GM12875 (cell line): Measurements from ENCODE around the gene PCGF6.
"Not testable (repeated sequence)": the region's sequence is repeated elsewhere in the genome, so short reads cannot be mapped to it uniquely, and the experiment has no call there.

Source experiments
- H3K4me3 ChIP-seq: one replicate; pipeline ENCODE4 v1.5.1; 2011; ENCODE audit warnings: low read depth, low read length, control low read depth
- CTCF ChIP-seq: IDR thresholded peaks from 2 replicates; pipeline ENCODE4 v1.5.1; 2011; ENCODE audit warnings: low read depth, mild to moderate bottlenecking, control low read depth, inconsistent platforms, low read length, moderate library complexity, borderline replicate concordance; ENCODE audit not compliant: insufficient read depth

Gene PCGF6

GRCh38 chr10:103276896-103277712 lies 73.8 kb downstream of the PCGF6 start, which contains the start of gene INA:
INA (plus strand) TSS chr10:103277138; CDS start chr10:103277212, 74 bp downstream.
- no peak for TF ChIP-seq CTCF
- H3K4me3 ChIP-seq, result peak within 1 kb of the TSS; percentile 31

DNA sequence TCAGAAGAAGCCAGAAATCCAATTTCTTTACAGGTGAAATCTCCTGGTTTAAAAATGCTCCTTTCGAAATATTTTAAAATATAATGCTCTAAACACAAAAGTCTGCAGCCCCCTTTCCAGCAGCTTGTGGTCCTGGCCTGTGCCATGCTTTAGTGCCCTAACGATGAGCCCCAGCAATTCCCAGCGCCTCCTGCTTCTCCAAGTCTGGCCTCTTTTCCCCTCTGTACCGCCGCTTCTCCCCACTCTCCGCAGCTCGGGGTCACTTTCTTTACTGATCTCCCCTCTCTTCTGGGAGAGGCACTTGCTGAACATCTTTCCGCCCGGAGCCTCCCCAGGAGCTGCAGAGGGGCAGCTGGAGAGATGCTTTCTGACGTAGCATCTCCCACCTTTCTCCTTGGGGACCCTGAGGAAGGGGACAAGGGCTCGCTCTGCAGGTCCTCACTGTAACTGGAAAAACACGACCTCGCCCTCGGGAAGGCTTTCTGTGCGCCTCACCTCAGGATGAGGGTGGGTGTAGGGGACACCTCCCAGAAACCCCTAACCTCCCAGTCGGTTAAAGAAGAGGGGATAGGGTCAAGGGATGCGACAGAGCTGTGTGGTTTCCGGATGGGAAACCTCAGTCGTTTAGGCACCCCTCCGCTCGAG lies 74.6 kb downstream of the PCGF6 start:
- H3K4me3 ChIP-seq, result no peak overlapping the region

GRCh38 chr10:103273041-103273441 lies 77.9 kb downstream of the PCGF6 start:
- no peak overlapping the region for H3K4me3 ChIP-seq
- TF ChIP-seq CTCF, result no peak

More for the DNA sequence above, 74.6 kb downstream of the PCGF6 start:
- no peak for TF ChIP-seq CTCF

- H3K4me3 ChIP-seq, result no peak overlapping the region
- TF ChIP-seq CTCF, result no peak
Measured at GRCh38 chr10:103265717-103266329, 85.1 kb downstream of the PCGF6 start.

DNA sequence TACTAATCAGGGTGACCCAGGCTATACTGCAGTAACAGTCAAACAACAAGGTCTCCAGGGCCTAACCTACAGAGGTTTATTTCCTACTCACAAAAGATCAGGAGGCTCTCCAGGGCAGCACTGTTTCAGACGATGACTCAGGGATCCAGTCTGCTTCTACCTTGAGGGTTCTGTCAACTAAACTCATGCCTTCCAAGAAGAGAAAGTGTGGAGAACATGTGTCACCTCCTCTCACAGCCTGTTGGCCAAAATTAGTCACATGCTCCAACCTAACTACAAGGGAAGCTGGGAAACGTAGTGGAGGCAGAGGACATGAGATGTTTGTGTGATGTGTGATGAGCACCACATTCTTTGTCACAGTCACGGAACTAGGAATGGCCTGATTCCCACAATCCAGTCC lies 88.7 kb downstream of the PCGF6 start:
- TF ChIP-seq CTCF, result no peak
- no peak overlapping the region for H3K4me3 ChIP-seq

DNA sequence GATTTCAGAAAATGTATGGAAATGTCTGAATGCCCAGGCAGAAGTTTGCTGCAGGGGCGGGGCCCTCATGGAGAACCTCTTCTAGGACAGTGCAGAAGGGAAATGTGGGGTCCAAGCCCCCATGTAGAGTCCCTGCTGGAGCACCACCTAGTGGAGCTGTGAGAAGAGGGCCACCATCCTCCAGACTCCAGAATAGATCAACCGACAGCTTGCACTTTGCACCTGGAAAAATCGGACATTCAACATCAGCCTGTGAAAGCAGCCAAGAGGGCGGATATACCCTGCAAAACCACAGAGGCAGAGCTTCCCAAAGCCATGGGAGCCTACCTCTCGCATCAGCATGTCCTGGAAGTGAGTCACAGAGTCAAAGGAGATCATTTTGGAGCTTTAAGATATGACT lies 91.0 kb downstream of the PCGF6 start:
- H3K4me3 ChIP-seq, result no peak overlapping the region
- no peak for TF ChIP-seq CTCF

DNA sequence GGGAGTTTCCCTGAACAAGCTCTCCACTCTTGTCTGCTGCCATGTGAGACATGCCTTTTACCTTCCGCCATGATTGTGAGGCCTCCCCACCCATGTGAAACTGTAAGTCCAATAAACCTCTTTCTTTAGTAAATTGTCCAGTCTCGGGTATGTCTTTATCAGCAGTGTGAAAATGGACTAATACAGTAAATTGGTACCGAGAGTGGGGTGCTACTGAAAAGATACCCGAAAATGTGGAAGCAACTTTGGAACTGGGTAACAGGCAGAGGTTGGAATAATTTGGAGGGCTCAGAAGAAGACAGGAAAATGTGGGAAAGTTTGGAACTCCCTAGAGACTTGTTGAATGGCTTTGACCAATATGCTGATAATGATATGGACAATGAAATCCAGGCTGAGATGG lies 92.0 kb downstream of the PCGF6 start:
- not testable (repeated sequence) for H3K4me3 ChIP-seq
